Esophagus squamous epithelium (tissue), 5 donors: ENCODE results near the gene RYR1. TPM values are rescaled to one million over a fixed set of nuclear protein-coding genes. Genes with fewer than 3 reads are reported as not detected.

Experiments
- DNase-seq: peaks from one replicate; lab custom pipeline; 2025; lab: John Stamatoyannopoulos, UW
- H3K27ac ChIP-seq, 4 donors: fragments of 200-600 bp; sonication (generic); one replicate each; pipeline ENCODE4 v1.5.1; 2016 to 2019; ENCODE audit warnings: mild to moderate bottlenecking in 1 of 4
- H3K27me3 ChIP-seq, 4 donors: fragments of 200-600 bp; sonication (generic); 1 replicate in 3 of 4; 2 replicates in 1 of 4; pipeline versions ENCODE4 v1.5.1 to v1.6.0; 2017 to 2021; ENCODE audit warnings: antibody characterized with exemption in 1 of 4
- H3K36me3 ChIP-seq, 3 donors: fragments of 200-600 bp; sonication (generic); one replicate each; pipeline ENCODE4 v1.5.1; 2016 to 2019
- H3K4me1 ChIP-seq, 3 donors: fragments of 200-600 bp; sonication (generic); one replicate each; pipeline ENCODE4 v1.5.1; 2017 to 2019
- H3K4me3 ChIP-seq, 4 donors: fragments of 200-600 bp; sonication (generic); 1 replicate in 3 of 4; 2 replicates in 1 of 4; pipeline ENCODE4 v1.5.1; 2016 to 2019; ENCODE audit warnings: mild to moderate bottlenecking in 2 of 4, moderate library complexity in 1 of 4
- H3K9me3 ChIP-seq, 3 donors: fragments of 200-600 bp; sonication (generic); one replicate each; pipeline ENCODE4 v1.5.1; 2016 to 2019
- CTCF ChIP-seq, 6 experiments: fragments of 450-650 bp in 4 of 6; fragments of 200-600 bp in 2 of 6; sonication (generic) in 2 of 6; IDR thresholded peaks; one replicate each; pipeline ENCODE4 v1.5.1; 2016 to 2019; ENCODE audit warnings: antibody characterized with exemption in 6 of 6, mild to moderate bottlenecking in 4 of 6, moderate library complexity in 4 of 6
- POLR2A ChIP-seq, 4 donors: fragments of 450-650 bp; IDR thresholded peaks; one replicate each; pipeline ENCODE4 v1.6.1; 2017; ENCODE audit warnings: antibody characterized with exemption in 4 of 4, mild to moderate bottlenecking in 4 of 4, moderate library complexity in 3 of 4
- WGBS, 2 donors: methylation state at CpG; one replicate each; pipeline ENCODE4 v1.1.5; 2018; 5-methylcytosine and 5-hydroxymethylcytosine counted together
- intact Hi-C: fragments of 100-400 bp; cut with DNase I; formaldehyde crosslinking; loops from one replicate; pipeline ENCODE4 v1.15.0; 2022
- total RNA-seq, 4 donors: library from RNA; depleted of rRNA; stranded (reverse); fragments of >200 nt; gene quantifications; one replicate each; pipeline ENCODE4 v1.1.0, GENCODE V29; 2016
- donor health status: DM: yes; HTN: yes; CAD: no.

The RYR1 gene
- total RNA-seq, 4 donors from 2014 or later: 11.2 to 18.3 (median 13.8) TPM

GRCh38 chr19:38496603-38497487 is 63.4 kb downstream of the RYR1 start:
- no peak overlapping the region for H3K27ac ChIP-seq
- TF ChIP-seq POLR2A (IDR thresholded peaks at IDR 0.05): no peak
- TF ChIP-seq CTCF (IDR thresholded peaks at IDR 0.05): no peak
- peaks cover 0 to 16% (median 0%) of the 10 kb centered on the region in 4 donors for H3K27me3 ChIP-seq
- H3K4me3 ChIP-seq: no peak overlapping the region
- intact Hi-C loops: no loop called here
- no peaks in the 10 kb centered on the region for H3K9me3 ChIP-seq
- no peaks in the 10 kb centered on the region for H3K4me1 ChIP-seq
- 71 to 93% methylated on average over 3 to 13 of the region's 30 CpGs for WGBS, 2 donors
- H3K36me3 ChIP-seq: no peaks in the 10 kb centered on the region
- no peak for DNase-seq

- Histone ChIP-seq H3K9me3 (no peaks in the 10 kb centered on the region), H3K36me3 (no peaks in the 10 kb centered on the region), H3K4me1 (no peaks in the 10 kb centered on the region), H3K4me3 (no peak overlapping the region), H3K27me3 (peaks cover 0 to 16% (median 0%) of the 10 kb centered on the region in 4 donors), H3K27ac (no peak overlapping the region)
- WGBS, 2 donors: 89 to 93% methylated on average over 4 of the region's 4 CpGs
- intact Hi-C loops: no loop called here
- DNase-seq: no peak
- no peak for TF ChIP-seq CTCF (IDR thresholded peaks at IDR 0.05)
- no peak for TF ChIP-seq POLR2A (IDR thresholded peaks at IDR 0.05)
Observed at GRCh38 chr19:38497907-38498306, 64.4 kb downstream of the RYR1 start.

- Histone ChIP-seq H3K27ac (no peak overlapping the region), H3K4me1 (no peaks in the 10 kb centered on the region), H3K36me3 (no peaks in the 10 kb centered on the region), H3K4me3 (no peak overlapping the region), H3K9me3 (no peaks in the 10 kb centered on the region), H3K27me3 (peaks cover 0 to 15% (median 0%) of the 10 kb centered on the region in 4 donors)
- WGBS, 2 donors: 91 to 100% methylated on average over 3 to 8 of the region's 21 CpGs
- DNase-seq: no peak
- TF ChIP-seq CTCF (IDR thresholded peaks at IDR 0.05) (no peak), POLR2A (IDR thresholded peaks at IDR 0.05) (no peak)
- intact Hi-C loops: no loop called here
Observed at GRCh38 chr19:38499532-38499931, 66.0 kb downstream of the RYR1 start.

- H3K4me3 ChIP-seq: no peak overlapping the region
- H3K27ac ChIP-seq: no peak overlapping the region
- WGBS, 2 donors: 79 to 85% methylated on average over 7 to 9 of the region's 11 CpGs
- no peak for TF ChIP-seq POLR2A (IDR thresholded peaks at IDR 0.05)
- no peak for TF ChIP-seq CTCF (IDR thresholded peaks at IDR 0.05)
- no peak for DNase-seq
- H3K36me3 ChIP-seq: no peaks in the 10 kb centered on the region
- H3K4me1 ChIP-seq: no peaks in the 10 kb centered on the region
- intact Hi-C loops: no loop called here
- H3K9me3 ChIP-seq: no peaks in the 10 kb centered on the region
- peaks cover 0 to 15% (median 0%) of the 10 kb centered on the region in 4 donors for H3K27me3 ChIP-seq
Observed at GRCh38 chr19:38500450-38500849, 67.0 kb downstream of the RYR1 start.

GRCh38 chr19:38502410-38503076 is 69.1 kb downstream of the RYR1 start:
- H3K9me3 ChIP-seq: no peaks in the 10 kb centered on the region
- no peak for DNase-seq
- H3K4me3 ChIP-seq: no peak overlapping the region
- H3K27me3 ChIP-seq: peaks cover 0 to 21% (median 0%) of the 10 kb centered on the region in 4 donors
- 90 to 91% methylated on average over 18 to 21 of the region's 41 CpGs for WGBS, 2 donors
- intact Hi-C loops: no loop called here
- H3K4me1 ChIP-seq: no peaks in the 10 kb centered on the region
- H3K27ac ChIP-seq: no peak overlapping the region
- TF ChIP-seq CTCF (IDR thresholded peaks at IDR 0.05) (no peak), POLR2A (IDR thresholded peaks at IDR 0.05) (no peak)
- no peaks in the 10 kb centered on the region for H3K36me3 ChIP-seq
